Naive thymus-derived CD4-positive, alpha-beta T cell (primary cell): ENCODE data around the gene COQ6. TPM values are rescaled to one million over a fixed set of nuclear protein-coding genes. Genes with fewer than 3 reads are reported as not detected.
"Not testable (repeated sequence)": the region's sequence is repeated elsewhere in the genome, so short reads cannot be mapped to it uniquely, and the experiment has no call there.

Experiments
- ATAC-seq: fragments of 150-1000 bp; cut with Tn5 transposase; 2 replicates; pipeline ENCODE4 v1.10.0; 2021; ENCODE audit warnings: mild to moderate bottlenecking, moderate library complexity
- CTCF ChIA-PET: fragments of 350-600 bp; sonication (Branson Sonifier 250); formaldehyde crosslinking; loops from one replicate; lab custom pipeline; 2021; ENCODE audit warnings: antibody characterized with exemption; lab: Charles Lee
- POLR2A ChIA-PET: fragments of 350-600 bp; sonication (Branson Sonifier 250); formaldehyde crosslinking; loops from one replicate; lab custom pipeline; 2021; ENCODE audit warnings: antibody characterized with exemption, inconsistent platforms; lab: Charles Lee
- DNase-seq, 9 donors: peaks; one replicate each; pipeline versions ENCODE4 v3.0.0 to v3.0.0-alpha.2; 2020 to 2022; ENCODE audit warnings: mixed read lengths in 1 of 9
- H3K27ac ChIP-seq: one replicate; pipeline ENCODE4 v1.7.0; 2013; ENCODE audit warnings: mild to moderate bottlenecking, low read depth, low read length, moderate library complexity
- H3K27me3 ChIP-seq, 2 donors: one replicate each; pipeline ENCODE4 v1.7.0; 2013; ENCODE audit warnings: low read length in 2 of 2, mild to moderate bottlenecking in 2 of 2, moderate library complexity in 2 of 2; ENCODE audit not compliant: control insufficient read depth in 2 of 2, insufficient read depth in 2 of 2
- H3K36me3 ChIP-seq, 3 experiments: 1 replicate in 2 of 3; 2 replicates in 1 of 3; pipeline ENCODE4 v1.7.0; 2013; ENCODE audit warnings: low read length in 3 of 3, mild to moderate bottlenecking in 3 of 3, moderate library complexity in 1 of 3; ENCODE audit not compliant: insufficient read depth in 3 of 3, control insufficient read depth in 2 of 3
- H3K4me1 ChIP-seq, 2 donors: one replicate each; pipeline ENCODE4 v1.7.0; 2013; ENCODE audit warnings: low read length in 2 of 2, mild to moderate bottlenecking in 2 of 2, moderate library complexity in 1 of 2; ENCODE audit not compliant: control insufficient read depth in 2 of 2, insufficient read depth in 2 of 2
- H3K4me3 ChIP-seq: 2 replicates; pipeline ENCODE4 v1.7.0; 2013; ENCODE audit warnings: mild to moderate bottlenecking, low read length
- H3K9me3 ChIP-seq, 3 experiments: 1 replicate in 2 of 3; 2 replicates in 1 of 3; pipeline ENCODE4 v1.7.0; 2013; ENCODE audit warnings: low read length in 3 of 3; ENCODE audit not compliant: control insufficient read depth in 2 of 3
- H3K27ac Mint-ChIP-seq, 9 donors: one replicate each; pipeline ENCODE4 v1.8.0; 2020 to 2022; ENCODE audit warnings: mixed read lengths in 9 of 9, mild to moderate bottlenecking in 8 of 9, moderate library complexity in 5 of 9, inconsistent platforms in 2 of 9
- H3K27me3 Mint-ChIP-seq, 5 donors: one replicate each; pipeline ENCODE4 v1.8.0; 2021 to 2022; ENCODE audit warnings: mixed read lengths in 5 of 5, mild to moderate bottlenecking in 1 of 5
- H3K36me3 Mint-ChIP-seq, 5 donors: one replicate each; pipeline ENCODE4 v1.8.0; 2020 to 2022; ENCODE audit warnings: mixed read lengths in 5 of 5, mild to moderate bottlenecking in 3 of 5, inconsistent platforms in 1 of 5
- H3K4me1 Mint-ChIP-seq, 7 donors: one replicate each; pipeline ENCODE4 v1.8.0; 2020 to 2022; ENCODE audit warnings: mixed read lengths in 7 of 7, mild to moderate bottlenecking in 3 of 7, inconsistent platforms in 1 of 7
- H3K4me3 Mint-ChIP-seq, 10 donors: one replicate each; pipeline ENCODE4 v1.8.0; 2020 to 2022; ENCODE audit warnings: mild to moderate bottlenecking in 10 of 10, mixed read lengths in 10 of 10, moderate library complexity in 6 of 10, inconsistent platforms in 2 of 10
- H3K9me3 Mint-ChIP-seq, 11 donors: one replicate each; pipeline ENCODE4 v1.8.0; 2020 to 2022; ENCODE audit warnings: mixed read lengths in 11 of 11, mild to moderate bottlenecking in 4 of 11, inconsistent platforms in 1 of 11, moderate library complexity in 1 of 11
- intact Hi-C, 2 donors: fragments of 100-400 bp; cut with micrococcal nuclease; formaldehyde crosslinking; loops; one replicate each; pipeline ENCODE4 v1.15.1; 2023
- polyA plus RNA-seq, 2 donors: library from polyadenylated mRNA; unstranded; fragments of 300-500 nt; fragmentation: Illumina TruSeq; gene quantifications; one replicate each; pipeline ENCODE4 v1.2.3, GENCODE V29; 2021
- total RNA-seq, 6 experiments: library from RNA in 5 of 6; stranded (reverse) in 5 of 6; gene quantifications; 1 replicate in 5 of 6; 2 replicates in 1 of 6; pipeline ENCODE4 v1.2.3 and lab custom pipeline; 2021 to 2026

Gene COQ6
- total RNA-seq, result 10 to 100 TPM; 22.8 to 47.3 (median 36.4) TPM
- polyA plus RNA-seq, result 10 to 100 TPM; 13.4 to 22.9 TPM
- 33.4 reads per million, percentile 62 among the genes with 10 or more reads in this experiment for total RNA-seq (lab: John Stamatoyannopoulos, UW)

GRCh38 chr14:73949752-73950734 lies at the start of gene COQ6, which contains the start of gene FAM161B:
Gene COQ6 (plus strand): TSS chr14:73950302. CDS start chr14:73950333, 31 bp downstream.
Gene FAM161B (minus strand): TSS chr14:73950094. CDS start chr14:73950026, 68 bp downstream.
- H3K36me3 ChIP-seq, result peaks cover 0 to 17% (median under 1%) of the 10 kb centered on the region in 3 experiments
- H3K9me3 ChIP-seq, result no peaks in the 10 kb centered on the region
- no peaks in the 10 kb centered on the region for H3K27me3 Mint-ChIP-seq
- peaks cover 0 to 2% (median 0%) of the 10 kb centered on the region in 11 donors for H3K9me3 Mint-ChIP-seq
- peak within 1 kb of the TSS; percentile 94 for H3K27ac ChIP-seq
- POLR2A ChIA-PET, result interaction anchor here (0.6 to 1.3 kb wide), 10 partner anchors 9 to 495 kb away, joined by 3 to 12 read pairs (median 5); partner anchors contain the start of genes BBOF1, ENTPD5 and ZNF410
- ATAC-seq, result peak; percentile 96
- peaks cover 0 to 9% (median 5%) of the 10 kb centered on the region in 5 donors for H3K36me3 Mint-ChIP-seq
- H3K4me3 Mint-ChIP-seq, result peak within 1 kb of the TSS; percentile 96 to 99 (median 98)
- DNase-seq, result peak; percentile 82 to 97 (median 95)
- peaks cover 0 to 4% of the 10 kb centered on the region in 2 donors for H3K4me1 ChIP-seq
- intact Hi-C loops, result loop anchor here (1.0 to 2.0 kb wide), 11 partner anchors 64 to 543 kb away; partner anchors contain the start of genes ALDH6A1 (in 2 of the 2), BBOF1 (in 2 of the 2), ENTPD5 (in 2 of the 2) and LIN52 (in 2 of the 2)
- no peaks in the 10 kb centered on the region for H3K27me3 ChIP-seq
- peaks cover 5 to 34% (median 27%) of the 10 kb centered on the region in 7 donors for H3K4me1 Mint-ChIP-seq
- CTCF ChIA-PET, result no interaction called here
- peak within 1 kb of the TSS; percentile 93 to 98 (median 95) for H3K27ac Mint-ChIP-seq
- peak within 1 kb of the TSS; percentile 92 for H3K4me3 ChIP-seq

- ATAC-seq, result no peak
- peaks cover 0 to 37% (median 21%) of the 10 kb centered on the region in 5 donors for H3K36me3 Mint-ChIP-seq
- no peaks in the 10 kb centered on the region for H3K4me1 ChIP-seq
- H3K27me3 Mint-ChIP-seq, result no peaks in the 10 kb centered on the region
- peaks cover 0 to 4% (median 0%) of the 10 kb centered on the region in 7 donors for H3K4me1 Mint-ChIP-seq
- intact Hi-C loops, result no loop called here
- POLR2A ChIA-PET, result no interaction called here
- DNase-seq, result no peak
- no peaks in the 10 kb centered on the region for H3K9me3 Mint-ChIP-seq
- H3K36me3 ChIP-seq, result peaks cover 18 to 80% (median 25%) of the 10 kb centered on the region in 3 experiments
- no peak overlapping the region for H3K4me3 ChIP-seq
- H3K4me3 Mint-ChIP-seq, result no peak overlapping the region
- CTCF ChIA-PET, result no interaction called here
- no peak overlapping the region for H3K27ac ChIP-seq
- H3K27ac Mint-ChIP-seq, result no peak overlapping the region
- H3K9me3 ChIP-seq, result no peaks in the 10 kb centered on the region
- H3K27me3 ChIP-seq, result no peaks in the 10 kb centered on the region
Measured at GRCh38 chr14:73903028-73903427, 47.1 kb upstream of the COQ6 start.

- Histone ChIP-seq H3K27me3 (no peaks in the 10 kb centered on the region), H3K4me1 (no peaks in the 10 kb centered on the region), H3K27ac (no peak overlapping the region), H3K36me3 (peaks cover 17 to 91% (median 27%) of the 10 kb centered on the region in 3 experiments), H3K4me3 (no peak overlapping the region), H3K9me3 (peaks cover 0 to 10% (median 0%) of the 10 kb centered on the region in 3 experiments)
- DNase-seq (no peak), ATAC-seq (no peak)
- intact Hi-C loops, result no loop called here
- Mint-ChIP-seq H3K27ac (peak overlapping the region in 1 of 9 donors; percentile 21), H3K36me3 (peaks cover 32 to 78% (median 71%) of the 10 kb centered on the region in 5 donors), H3K4me3 (no peak overlapping the region), H3K27me3 (no peaks in the 10 kb centered on the region), H3K9me3 (peaks cover 0 to 32% (median 0%) of the 10 kb centered on the region in 11 donors), H3K4me1 (peaks cover 0 to 9% (median 5%) of the 10 kb centered on the region in 7 donors)
- ChIA-PET CTCF (no interaction called here), POLR2A (no interaction called here)
Measured at GRCh38 chr14:73909681-73910080, 40.4 kb upstream of the COQ6 start.

GRCh38 chr14:73913256-73913655 lies 36.8 kb upstream of the COQ6 start:
- Mint-ChIP-seq H3K36me3 (peaks cover 32 to 64% (median 51%) of the 10 kb centered on the region in 5 donors), H3K4me1 (peaks cover 0 to 12% (median 7%) of the 10 kb centered on the region in 7 donors)
- CTCF ChIA-PET, result interaction anchor here (0.5 kb wide), 1 partner anchor 81 kb away, joined by 5 read pairs; no protein-coding TSS in a partner anchor

GRCh38 chr14:73916324-73916723 lies 33.8 kb upstream of the COQ6 start:
- intact Hi-C loops, result no loop called here
- no peaks in the 10 kb centered on the region for H3K4me1 ChIP-seq
- H3K4me1 Mint-ChIP-seq, result peaks cover 0 to 8% (median 4%) of the 10 kb centered on the region in 7 donors
- POLR2A ChIA-PET, result interaction anchor here (1.0 kb wide), 1 partner anchor 29 kb away, joined by 3 read pairs; no protein-coding TSS in a partner anchor
- DNase-seq, result no peak
- H3K27ac Mint-ChIP-seq, result peak overlapping the region in 2 of 9 donors; percentile 11 to 63
- H3K9me3 ChIP-seq, result peaks cover 0 to 10% (median 0%) of the 10 kb centered on the region in 3 experiments
- H3K4me3 Mint-ChIP-seq, result no peak overlapping the region
- H3K9me3 Mint-ChIP-seq, result peaks cover 0 to 23% (median 0%) of the 10 kb centered on the region in 11 donors
- CTCF ChIA-PET, result no interaction called here
- H3K27ac ChIP-seq, result no peak overlapping the region
- H3K36me3 ChIP-seq, result peaks cover 3 to 66% (median 9%) of the 10 kb centered on the region in 3 experiments
- no peak overlapping the region for H3K4me3 ChIP-seq
- no peaks in the 10 kb centered on the region for H3K27me3 Mint-ChIP-seq
- no peak for ATAC-seq
- H3K27me3 ChIP-seq, result no peaks in the 10 kb centered on the region
- peaks cover 11 to 50% (median 32%) of the 10 kb centered on the region in 5 donors for H3K36me3 Mint-ChIP-seq

More at GRCh38 chr14:73913256-73913655, 36.8 kb upstream of the COQ6 start:
- no peak overlapping the region for H3K4me3 ChIP-seq
- no peak overlapping the region for H3K27ac ChIP-seq
- Mint-ChIP-seq H3K9me3 (peaks cover 0 to 32% (median 0%) of the 10 kb centered on the region in 11 donors), H3K27me3 (no peaks in the 10 kb centered on the region), H3K27ac (peak overlapping the region in 1 of 9 donors; percentile 38), H3K4me3 (no peak overlapping the region)
- POLR2A ChIA-PET, result no interaction called here
- peaks cover 13 to 69% (median 14%) of the 10 kb centered on the region in 3 experiments for H3K36me3 ChIP-seq
- H3K27me3 ChIP-seq, result no peaks in the 10 kb centered on the region
- intact Hi-C loops, result no loop called here
- H3K4me1 ChIP-seq, result no peaks in the 10 kb centered on the region
- peaks cover 0 to 10% (median 0%) of the 10 kb centered on the region in 3 experiments for H3K9me3 ChIP-seq
- DNase-seq, result no peak
- no peak for ATAC-seq

- H3K27me3 ChIP-seq, H3K27me3 Mint-ChIP-seq, H3K4me3 ChIP-seq, CTCF ChIA-PET, H3K4me1 ChIP-seq, H3K4me3 Mint-ChIP-seq, H3K9me3 ChIP-seq, intact Hi-C loops, H3K9me3 Mint-ChIP-seq, ATAC-seq, H3K27ac ChIP-seq, POLR2A ChIA-PET, DNase-seq, H3K4me1 Mint-ChIP-seq: not testable (repeated sequence)
- H3K36me3 Mint-ChIP-seq, result peaks cover 4 to 45% (median 16%) of the 10 kb centered on the region in 5 donors
- peak overlapping the region in 2 of 9 donors; percentile 1 to 78 for H3K27ac Mint-ChIP-seq
- peaks cover 18 to 65% (median 21%) of the 10 kb centered on the region in 3 experiments for H3K36me3 ChIP-seq
Measured at GRCh38 chr14:73919457-73919856, 30.6 kb upstream of the COQ6 start.
